SK-N-SH treated with all-trans-retinoic acid at 6 μM for 48 hours (cell line): ENCODE results near the gene GNPTG.

Source experiments
- CSRNP3 ChIP-seq: fragments of 250-450 bp; sonication (Bioruptor Pico); IDR thresholded peaks from 2 replicates; pipeline ENCODE4 v1.5.1; 2021; ENCODE audit warnings: mild to moderate bottlenecking, moderate library complexity
- ESRRG ChIP-seq: fragments of 250-450 bp; sonication (Bioruptor Pico); IDR thresholded peaks from 2 replicates; pipeline ENCODE4 v1.6.1; 2021; ENCODE audit warnings: mild to moderate bottlenecking
- PATZ1 ChIP-seq: fragments of 250-450 bp; sonication (Bioruptor Pico); IDR thresholded peaks from 2 replicates; pipeline ENCODE4 v1.8.0; 2020; ENCODE audit warnings: mild to moderate bottlenecking, moderate library complexity, borderline replicate concordance
- POU6F1 ChIP-seq: fragments of 250-450 bp; sonication (Bioruptor Pico); IDR thresholded peaks from 2 replicates; pipeline ENCODE4 v1.8.0; 2021; ENCODE audit warnings: low read depth, mild to moderate bottlenecking, moderate library complexity, borderline replicate concordance
- RARB ChIP-seq: fragments of 250-450 bp; sonication (Bioruptor Pico); IDR thresholded peaks from 2 replicates; pipeline ENCODE4 v1.8.0; 2021; ENCODE audit warnings: mild to moderate bottlenecking, moderate library complexity
- TOX ChIP-seq: fragments of 250-450 bp; sonication (Bioruptor Pico); IDR thresholded peaks from 2 replicates; pipeline ENCODE4 v1.8.0; 2021; ENCODE audit warnings: mild to moderate bottlenecking, moderate library complexity, borderline replicate concordance
- ZC3H10 ChIP-seq: fragments of 250-450 bp; sonication (Bioruptor Pico); IDR thresholded peaks from 2 replicates; pipeline ENCODE4 v1.5.1; 2021; ENCODE audit warnings: mild to moderate bottlenecking, moderate library complexity
- ZFP3 ChIP-seq: fragments of 250-450 bp; sonication (Bioruptor Pico); IDR thresholded peaks from 2 replicates; pipeline ENCODE4 v1.5.0; 2020; ENCODE audit warnings: mild to moderate bottlenecking, moderate library complexity
- ZNF70 ChIP-seq: fragments of 450-650 bp; formaldehyde crosslinking; IDR thresholded peaks from 2 replicates; pipeline ENCODE4 v1.5.0; 2020; ENCODE audit warnings: mild to moderate bottlenecking, moderate library complexity

- TF ChIP-seq CSRNP3 (CRISPR knock-in tag) (no peak), TOX (no peak), ZNF70 (CRISPR knock-in tag) (no peak), PATZ1 (CRISPR knock-in tag) (no peak), RARB (CRISPR knock-in tag) (no peak), ESRRG (CRISPR knock-in tag) (no peak), ZFP3 (CRISPR knock-in tag) (no peak), ZC3H10 (CRISPR knock-in tag) (no peak), POU6F1 (CRISPR knock-in tag) (no peak)
Measured at GRCh38 chr16:1323296-1324239, 28.2 kb upstream of the GNPTG start.
